Activated naive CD4-positive, alpha-beta T cell treated with Interleukin-2 at 50 U/mL for 16 hours (primary cell): ENCODE measurements around the gene PTPN1.

Experiments
- DNase-seq: peaks from one replicate; pipeline ENCODE4 v3.0.0-alpha.2; 2020

The PTPN1 gene

DNA sequence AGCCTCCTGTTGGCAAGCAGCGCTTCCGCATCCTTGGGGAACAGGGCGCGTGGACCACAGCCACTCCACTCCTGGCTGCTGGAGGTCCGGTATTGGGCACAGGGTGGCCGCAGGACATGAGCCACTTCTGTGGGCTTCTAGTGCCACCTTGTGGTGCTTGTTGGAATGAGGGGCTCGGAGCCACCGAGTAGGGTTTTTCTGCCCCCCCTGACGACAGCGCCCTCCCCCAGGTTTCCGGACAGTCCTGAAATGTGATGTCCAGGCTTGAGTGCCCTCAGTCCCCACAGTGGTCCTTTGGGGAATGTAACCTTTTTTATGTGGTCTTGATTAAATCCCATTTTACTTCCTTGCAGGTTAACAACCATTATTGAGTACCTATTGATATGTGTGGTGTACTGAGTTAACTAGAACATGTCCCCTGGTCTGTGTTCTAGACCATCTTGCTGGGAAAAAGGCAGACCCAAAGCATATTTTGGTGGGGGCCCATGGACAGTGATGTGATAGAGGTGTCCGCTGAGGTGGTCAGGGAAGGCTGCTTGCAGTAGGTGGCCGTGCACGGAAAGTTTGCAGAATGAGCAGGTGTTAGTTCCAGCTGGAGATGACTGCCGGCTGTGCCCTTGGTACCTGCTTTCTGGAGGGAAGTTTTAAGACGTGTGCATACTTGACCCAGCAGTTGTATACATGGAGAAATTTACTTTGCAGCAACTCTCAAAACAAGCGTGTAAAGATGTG lies 70.0 kb downstream of the PTPN1 start:
- DNase-seq = peak; percentile 54

DNA sequence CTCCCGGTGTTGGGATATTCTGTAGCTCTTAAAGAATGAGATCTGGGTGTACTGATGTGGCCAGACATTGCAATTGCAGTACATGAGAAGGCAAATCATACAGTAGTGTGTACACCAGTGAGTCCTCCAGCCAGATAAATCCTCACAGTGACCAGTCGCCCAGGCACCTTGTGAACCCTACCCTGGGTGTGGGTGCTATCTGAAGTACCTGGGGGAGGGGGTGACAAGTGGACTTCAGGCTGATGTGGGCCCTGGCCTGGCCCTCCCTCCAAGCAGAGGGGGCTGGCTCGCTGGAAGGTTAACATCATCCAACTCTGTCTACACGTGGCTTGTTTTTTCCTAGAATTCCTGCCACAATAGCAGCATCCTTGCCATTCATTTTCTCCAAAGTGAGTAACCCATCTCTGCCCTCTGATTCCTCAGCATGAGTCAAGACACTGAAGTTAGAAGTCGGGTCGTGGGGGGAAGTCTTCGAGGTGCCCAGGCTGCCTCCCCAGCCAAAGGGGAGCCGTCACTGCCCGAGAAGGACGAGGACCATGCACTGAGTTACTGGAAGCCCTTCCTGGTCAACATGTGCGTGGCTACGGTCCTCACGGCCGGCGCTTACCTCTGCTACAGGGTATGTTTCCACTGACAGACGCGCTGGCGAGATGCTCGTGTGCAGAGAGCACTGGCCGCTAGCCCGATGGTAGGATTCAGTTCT lies 70.8 kb downstream of the PTPN1 start:
- DNase-seq = no peak

DNA sequence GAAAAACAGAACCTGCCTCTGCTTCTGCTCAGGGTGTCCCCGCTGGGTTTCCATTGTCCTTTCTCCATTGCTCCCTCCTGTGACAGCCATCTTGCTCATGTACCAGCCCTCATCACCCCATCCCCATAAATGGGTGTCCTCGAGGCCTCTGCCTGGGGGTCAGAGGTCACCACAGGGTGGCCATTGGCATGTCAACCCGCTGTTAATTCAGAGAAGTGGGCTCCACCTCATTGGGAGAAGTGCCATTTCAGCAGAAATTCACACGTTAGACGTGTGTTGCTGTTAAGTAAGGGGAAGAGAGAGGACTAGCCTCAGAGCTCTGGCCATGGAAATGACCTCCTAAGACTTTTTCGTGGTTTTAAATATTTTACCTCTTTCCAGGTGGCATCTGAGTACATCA lies 71.9 kb downstream of the PTPN1 start:
- DNase-seq = no peak

DNA sequence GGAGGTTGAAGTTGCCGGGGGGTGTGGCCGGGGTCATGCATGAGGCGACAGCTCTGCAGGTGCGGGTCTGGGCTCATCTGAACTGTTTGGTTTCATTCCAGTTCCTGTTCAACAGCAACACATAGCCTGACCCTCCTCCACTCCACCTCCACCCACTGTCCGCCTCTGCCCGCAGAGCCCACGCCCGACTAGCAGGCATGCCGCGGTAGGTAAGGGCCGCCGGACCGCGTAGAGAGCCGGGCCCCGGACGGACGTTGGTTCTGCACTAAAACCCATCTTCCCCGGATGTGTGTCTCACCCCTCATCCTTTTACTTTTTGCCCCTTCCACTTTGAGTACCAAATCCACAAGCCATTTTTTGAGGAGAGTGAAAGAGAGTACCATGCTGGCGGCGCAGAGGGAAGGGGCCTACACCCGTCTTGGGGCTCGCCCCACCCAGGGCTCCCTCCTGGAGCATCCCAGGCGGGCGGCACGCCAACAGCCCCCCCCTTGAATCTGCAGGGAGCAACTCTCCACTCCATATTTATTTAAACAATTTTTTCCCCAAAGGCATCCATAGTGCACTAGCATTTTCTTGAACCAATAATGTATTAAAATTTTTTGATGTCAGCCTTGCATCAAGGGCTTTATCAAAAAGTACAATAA lies 72.5 kb downstream of the PTPN1 start:
- no peak for DNase-seq

DNA sequence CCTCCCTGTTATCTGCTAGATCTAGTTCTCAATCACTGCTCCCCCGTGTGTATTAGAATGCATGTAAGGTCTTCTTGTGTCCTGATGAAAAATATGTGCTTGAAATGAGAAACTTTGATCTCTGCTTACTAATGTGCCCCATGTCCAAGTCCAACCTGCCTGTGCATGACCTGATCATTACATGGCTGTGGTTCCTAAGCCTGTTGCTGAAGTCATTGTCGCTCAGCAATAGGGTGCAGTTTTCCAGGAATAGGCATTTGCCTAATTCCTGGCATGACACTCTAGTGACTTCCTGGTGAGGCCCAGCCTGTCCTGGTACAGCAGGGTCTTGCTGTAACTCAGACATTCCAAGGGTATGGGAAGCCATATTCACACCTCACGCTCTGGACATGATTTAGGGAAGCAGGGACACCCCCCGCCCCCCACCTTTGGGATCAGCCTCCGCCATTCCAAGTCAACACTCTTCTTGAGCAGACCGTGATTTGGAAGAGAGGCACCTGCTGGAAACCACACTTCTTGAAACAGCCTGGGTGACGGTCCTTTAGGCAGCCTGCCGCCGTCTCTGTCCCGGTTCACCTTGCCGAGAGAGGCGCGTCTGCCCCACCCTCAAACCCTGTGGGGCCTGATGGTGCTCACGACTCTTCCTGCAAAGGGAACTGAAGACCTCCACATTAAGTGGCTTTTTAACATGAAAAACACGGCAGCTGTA lies 73.4 kb downstream of the PTPN1 start:
- no peak for DNase-seq

DNA sequence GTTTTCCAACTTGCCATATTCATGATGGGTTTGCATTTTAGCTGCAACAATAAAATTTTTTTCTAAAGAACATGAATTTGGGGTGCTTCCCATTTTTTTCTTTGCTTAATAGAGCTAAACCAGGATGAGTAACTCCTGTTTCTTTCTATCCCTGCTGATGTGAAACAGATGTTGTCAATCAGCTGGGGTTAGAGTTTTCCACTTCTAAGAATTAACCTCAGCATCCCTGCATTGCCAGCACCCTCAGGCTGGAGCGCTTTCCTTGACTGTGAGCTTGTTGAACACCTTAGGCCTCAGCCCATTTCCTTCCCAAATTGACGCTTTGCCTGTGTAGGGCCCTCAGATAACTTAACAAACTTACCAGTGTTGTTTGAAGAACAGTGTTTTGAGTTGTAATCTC lies 74.5 kb downstream of the PTPN1 start:
- no peak for DNase-seq

DNA sequence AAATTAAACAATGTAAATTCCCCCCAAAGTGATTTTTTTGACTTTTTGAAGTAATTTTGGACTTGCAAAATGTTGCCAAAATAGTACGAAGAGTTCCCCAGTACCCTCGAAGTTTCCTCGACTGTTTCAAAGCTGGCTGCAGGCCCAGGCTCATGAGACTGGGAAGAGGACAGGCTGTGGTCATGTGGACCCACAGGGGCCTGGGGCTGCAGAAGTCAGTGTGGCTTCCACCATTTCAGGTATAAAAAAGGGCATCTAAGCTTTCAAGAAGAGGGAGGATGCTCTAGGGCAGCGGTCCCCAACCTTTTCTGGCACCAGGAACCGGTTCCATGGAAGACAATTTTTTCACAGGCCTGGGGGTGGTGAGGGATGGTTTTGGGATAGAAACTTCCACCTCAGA lies 75.0 kb downstream of the PTPN1 start:
- no peak for DNase-seq

DNA sequence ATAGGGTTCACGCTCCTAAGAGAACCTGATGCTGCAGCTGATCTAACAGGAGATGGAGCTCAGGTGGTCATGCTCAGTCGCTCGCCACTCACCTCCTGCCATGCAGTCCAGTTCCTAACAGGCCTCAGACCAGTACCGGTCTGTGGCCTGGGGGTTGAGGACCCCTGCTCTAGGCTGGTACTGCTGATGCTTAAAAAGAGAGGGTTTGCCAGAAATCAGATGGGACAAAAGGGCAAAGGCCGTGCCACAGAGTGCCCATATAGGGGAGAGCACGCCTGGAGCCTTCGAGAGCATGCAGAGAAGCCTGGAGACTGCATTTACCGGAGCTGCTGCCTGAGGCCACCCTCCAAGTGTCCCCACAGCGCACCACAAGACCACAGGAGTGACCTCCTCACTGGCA lies 75.5 kb downstream of the PTPN1 start:
- DNase-seq = no peak

DNA sequence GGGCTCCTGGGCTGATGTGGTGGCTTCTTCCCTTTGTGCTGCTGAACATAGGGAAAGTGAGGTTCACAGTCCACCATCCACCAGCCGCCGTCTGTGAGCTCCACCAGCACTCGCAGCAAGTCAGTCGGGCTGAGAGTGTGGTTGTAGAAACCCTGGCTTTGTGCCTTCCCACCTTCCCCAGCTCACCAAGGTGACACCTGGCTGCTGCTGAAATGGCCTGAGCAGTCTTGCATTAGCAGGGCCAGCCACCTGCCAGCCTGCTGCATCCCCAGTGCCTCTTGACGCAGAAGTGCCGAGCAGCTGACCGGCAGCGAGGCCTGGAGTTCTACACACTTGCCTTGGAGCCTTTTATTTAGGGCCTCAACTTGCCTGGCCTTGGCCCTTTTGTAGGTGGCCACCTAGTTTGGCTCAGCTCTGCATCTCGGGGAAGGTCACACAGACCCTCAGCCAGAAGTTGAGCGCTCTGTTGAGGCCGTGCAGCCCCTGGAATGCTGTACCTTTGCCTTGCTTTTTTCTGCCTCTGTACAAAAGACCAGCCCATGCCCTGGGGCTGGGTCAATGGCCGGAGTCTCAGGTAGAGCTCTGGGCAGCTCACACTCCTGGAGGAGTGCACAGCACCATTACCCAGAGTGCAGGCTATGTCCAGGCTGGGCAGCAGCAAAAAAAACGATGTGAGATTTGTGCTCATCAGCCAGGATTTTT lies 76.5 kb downstream of the PTPN1 start:
- DNase-seq = no peak

DNA sequence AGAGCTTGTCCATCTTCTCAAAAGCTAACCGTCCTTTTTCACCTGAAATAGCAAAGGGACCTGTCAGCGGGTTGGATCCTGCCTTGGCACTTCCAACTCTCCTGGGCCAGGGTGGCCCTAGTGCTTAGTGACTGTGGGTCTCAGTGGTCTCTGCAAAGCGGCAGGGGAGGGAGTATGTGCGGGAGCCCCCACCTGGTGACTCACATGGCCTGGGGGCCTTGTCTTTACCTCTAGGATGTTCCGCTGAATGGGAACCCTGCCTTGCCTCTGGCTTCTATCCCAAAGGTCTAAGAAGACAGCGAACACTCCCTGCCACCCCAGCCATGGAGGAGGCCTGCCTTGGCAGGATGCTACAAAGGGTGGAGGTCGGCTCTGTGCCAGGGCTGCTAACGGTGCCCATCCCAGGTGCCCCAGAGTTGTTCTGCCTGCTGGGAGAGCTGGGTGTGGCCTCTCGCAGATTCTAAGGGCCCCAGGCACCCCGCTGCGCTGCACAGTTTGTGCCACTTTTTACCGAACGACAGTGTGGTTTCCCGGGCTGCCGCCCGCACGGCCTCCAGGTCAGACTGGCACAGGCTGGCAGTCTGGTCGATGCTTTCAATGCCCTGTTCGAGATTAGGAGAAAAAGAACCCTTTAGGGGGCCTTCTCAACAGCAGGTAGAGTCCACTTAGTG lies 77.2 kb downstream of the PTPN1 start:
- DNase-seq = no peak

DNA sequence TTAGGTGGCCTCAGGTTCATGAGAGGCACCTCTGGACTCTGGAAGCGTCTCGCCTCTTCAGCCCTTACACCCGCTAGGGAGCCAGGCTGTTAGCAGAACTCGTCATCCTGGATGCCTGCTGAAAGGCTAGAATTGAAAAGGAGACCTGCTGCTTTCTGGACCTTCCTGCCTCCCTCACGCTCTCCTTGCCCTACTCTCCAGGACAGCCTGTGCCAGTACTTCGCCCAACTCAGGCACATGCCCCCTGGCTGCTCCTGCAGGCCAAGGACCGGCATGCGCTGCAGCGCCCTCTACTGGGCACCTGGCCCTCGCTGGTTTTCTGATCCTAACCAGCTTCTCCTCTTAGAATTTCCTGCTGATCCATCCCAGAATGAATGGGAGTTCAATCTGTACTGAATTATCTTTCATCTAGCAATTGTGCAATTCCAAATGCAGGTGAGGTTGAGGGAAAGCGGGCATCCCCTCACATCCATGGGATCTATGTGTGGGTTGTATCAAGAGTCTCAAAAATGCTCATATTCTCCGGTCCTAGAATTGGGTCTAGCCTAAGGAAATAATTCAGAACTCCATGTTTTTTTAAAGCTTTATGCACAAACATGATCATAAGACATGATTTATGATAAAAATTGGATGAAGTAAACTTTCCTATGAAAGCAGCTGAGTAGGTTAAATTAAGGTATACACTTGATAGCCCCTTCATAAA lies 78.0 kb downstream of the PTPN1 start:
- DNase-seq = peak; percentile 76

DNA sequence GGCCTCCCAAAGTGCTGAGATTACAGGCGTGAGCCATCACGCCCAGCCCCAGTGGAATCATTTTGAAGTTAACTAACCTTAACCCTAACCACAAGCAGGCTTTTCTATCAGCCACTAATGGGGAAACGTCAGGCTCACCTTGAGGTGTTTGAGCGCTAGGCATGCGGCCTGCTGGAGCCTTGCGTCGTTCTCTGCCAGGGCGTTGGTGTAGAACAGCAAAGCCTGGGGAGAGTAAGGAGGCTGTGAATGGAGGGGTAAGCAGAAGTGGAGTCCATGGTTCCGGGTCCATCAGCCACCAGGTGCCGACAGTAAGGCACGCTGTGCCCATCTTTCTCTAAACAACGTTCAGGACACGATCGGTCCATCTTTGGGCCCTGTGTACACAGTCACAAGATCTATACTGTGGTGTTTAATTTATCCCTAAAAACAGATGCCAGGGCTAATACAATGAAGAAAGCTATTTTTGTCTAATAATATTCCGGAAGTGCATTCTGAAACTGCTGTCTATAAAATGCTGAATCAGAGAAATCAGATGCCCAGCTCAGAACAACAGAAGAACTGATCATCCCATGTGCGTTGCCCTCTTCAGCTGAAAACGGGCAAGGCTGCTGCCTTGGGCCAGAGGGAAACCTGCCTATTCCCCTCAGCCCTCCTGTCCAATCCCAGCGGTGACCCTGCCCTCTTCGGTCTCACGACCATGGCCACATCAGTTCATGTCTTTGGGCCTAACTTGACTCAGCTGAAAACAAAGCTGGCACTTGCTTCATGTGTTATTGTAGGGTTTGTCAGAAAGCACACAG lies 79.6 kb downstream of the PTPN1 start:
- no peak for DNase-seq

DNA sequence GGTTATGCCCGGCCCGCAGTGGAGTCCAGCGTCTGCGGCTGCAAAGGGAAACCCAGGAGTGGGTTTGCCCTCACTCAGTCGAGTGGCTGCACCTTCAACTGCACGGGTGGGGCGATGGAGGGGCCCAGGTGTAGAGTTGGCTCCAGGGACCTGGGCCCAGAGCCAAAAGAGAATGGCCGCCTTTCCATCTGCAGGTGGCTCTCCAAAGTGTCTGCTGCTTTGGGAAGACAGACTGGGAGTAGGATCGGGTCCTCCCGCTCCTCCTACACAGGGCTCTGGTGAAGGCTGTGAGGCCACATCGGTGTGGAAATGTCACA lies 80.1 kb downstream of the PTPN1 start:
- no peak for DNase-seq

DNA sequence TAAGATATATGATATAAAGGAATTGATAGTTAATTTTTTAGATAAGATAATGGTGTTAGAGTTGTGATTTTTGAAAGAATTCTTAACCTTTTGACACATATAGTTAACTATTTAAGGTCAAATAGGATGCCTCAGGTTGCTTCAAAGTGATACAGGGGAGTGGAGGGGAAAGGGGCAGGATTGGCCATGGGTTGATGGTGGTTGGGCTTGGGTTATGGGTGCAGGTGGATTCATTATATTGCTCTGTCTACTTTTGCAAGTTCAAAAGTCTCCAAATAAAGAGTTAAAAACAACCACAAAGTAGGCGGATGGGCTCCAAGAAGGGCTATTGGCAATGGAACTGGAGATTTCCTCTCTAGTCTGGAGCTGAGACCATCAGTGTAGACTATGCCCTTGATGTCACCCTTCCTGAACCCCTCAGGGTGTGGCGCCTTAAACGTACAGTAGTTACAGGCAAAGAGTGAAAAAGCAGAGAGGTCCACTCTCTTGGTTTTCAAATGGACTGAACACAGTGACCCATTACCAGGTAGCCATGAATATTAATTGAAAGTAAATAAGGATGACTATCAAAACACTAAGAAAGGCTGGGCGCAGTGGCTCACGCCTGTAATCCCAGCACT lies 81.2 kb downstream of the PTPN1 start:
- no peak for DNase-seq

DNA sequence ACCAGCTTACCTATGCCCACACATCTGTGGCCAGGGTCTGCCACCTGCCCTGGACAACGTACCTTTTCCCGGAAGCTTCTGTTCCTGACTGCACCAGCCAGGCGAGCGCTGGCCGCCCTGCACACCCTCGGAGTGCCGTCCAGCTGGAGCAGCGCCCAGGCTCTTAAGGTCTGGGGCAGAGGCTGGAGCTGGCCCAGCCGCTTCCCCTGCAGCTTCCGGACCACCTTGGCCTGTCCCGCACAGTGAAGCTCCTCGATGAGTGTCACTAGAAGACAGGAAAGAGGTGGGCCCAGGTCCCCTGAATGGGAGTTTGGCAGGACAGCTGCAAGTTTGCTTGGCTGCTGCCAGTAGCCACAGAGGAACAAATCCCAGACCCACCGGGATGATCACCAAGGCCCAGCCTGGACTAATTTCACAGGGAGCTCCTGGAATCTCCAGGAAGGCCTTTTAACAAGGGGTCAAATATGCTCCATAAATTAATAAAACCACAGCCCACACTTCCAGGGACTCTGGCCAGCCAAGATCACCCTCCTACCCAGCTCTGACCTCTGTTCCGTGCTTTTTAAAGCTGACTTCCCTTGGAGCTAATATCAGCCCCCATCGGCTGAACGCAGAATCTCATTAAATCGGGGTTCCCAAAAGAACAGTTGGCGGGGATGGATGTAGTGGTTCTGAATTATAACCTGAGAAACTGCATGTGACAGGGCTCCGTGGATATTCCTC lies 82.3 kb downstream of the PTPN1 start:
- no peak for DNase-seq

DNA sequence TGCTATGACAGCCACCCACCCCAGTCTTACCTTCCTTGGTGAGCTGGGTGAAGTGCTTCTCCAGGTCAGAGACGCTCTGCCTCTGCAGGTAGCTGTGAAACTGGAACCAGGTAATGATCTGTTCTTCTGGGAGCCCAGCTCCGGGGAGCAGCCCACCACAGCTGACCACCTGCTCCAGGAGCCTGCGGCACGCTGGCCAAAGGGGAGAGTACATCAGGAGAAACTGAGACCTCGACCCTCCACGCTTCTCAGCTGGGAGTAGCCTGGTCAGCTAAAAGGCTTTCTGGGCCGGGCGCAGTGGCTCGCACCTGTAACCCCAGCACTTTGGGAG lies 82.8 kb downstream of the PTPN1 start:
- DNase-seq = no peak

DNA sequence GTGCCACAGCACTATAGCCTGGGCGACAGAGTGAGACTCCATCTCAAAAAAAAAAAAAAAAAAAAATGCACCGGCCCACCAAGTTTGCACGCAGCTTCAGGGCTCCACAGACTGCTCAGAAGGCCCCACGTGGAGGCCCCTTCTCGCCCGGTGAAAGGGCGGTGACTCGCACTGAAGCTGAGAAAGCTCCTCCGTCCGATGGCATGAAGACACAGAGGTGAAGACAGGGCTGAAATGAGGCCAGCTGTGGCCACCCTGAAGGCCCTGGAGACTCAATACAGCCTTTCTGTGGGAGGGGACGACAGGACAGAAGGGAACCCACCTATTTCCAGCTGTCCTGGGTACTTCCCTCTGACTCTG lies 84.0 kb downstream of the PTPN1 start:
- no peak for DNase-seq

DNA sequence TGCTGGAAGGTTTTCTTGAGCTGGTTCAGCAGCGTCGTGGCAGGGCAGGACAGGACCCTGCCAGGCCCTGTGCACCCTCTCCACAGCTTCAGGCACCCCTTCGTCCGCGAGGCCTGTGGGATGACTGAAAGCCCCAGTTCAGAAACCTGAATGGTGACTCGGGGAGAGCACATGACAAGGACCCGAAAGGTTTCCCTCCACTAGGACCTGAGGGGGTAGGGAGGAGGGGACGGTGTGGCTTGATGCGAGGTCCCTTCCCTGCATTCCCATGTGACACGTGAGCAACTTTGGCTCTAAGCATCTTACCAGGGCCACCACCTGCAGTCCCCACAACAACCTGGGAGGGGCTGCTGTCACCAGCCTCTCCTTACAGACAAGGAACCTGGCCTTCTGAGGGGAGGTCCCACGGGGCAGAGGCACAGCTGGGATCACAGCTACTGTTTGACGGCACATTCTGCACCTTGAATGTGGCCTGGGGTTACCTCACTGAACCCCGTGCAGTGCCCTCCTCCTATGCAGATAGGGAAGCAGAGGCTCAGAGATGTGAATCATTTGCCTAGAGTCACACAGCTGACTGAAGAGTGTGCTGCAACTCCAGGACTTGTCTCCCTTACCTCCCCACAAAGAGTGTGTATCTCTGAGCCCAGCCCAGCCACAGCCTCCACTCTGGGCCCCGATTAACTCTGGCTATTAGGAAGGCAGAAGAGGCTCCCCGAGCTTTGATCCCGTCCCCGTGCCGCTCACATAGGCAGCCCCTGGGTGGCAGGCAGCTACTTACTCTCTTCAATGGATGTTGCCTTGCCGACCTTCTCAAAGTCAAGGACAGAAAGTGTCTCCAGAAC lies 84.6 kb downstream of the PTPN1 start:
- no peak for DNase-seq

DNA sequence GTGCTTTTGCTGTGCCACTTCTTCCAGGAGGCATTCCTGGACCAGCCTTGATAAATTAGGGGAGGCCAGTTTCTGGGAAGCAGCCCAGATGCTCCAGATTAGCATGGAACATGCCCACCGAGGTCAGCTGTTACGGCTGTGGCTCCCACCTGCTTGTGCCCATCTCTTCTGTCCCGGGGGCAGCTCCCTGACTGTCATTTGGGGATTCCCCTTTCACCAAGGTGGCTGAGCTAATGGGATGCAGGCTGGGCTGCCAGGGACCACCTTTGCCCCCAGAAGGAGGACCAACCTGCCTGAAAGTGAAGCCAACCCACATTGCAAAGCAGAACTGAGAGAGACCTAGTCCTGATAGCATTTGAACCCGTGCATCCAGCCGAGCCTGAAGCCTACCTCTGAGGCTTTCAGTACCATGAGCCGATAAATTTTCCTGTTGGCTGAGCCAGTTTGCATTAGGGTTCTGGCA lies 85.3 kb downstream of the PTPN1 start:
- DNase-seq = no peak
